PC-3 (cell line): ENCODE results near the gene HYOU1.

ENCODE experiments used
- EZH2 ChIP-seq: fragments of 300-600 bp; sonication (generic); IDR thresholded peaks from one replicate; pipeline ENCODE4 v1.6.1; 2017; ENCODE audit warnings: antibody characterized with exemption, mild to moderate bottlenecking, low read length; ENCODE audit not compliant: unreplicated experiment
- TF ChIP-seq, protein P1 (sequence below): fragments of 300-600 bp; sonication (generic); conservative IDR thresholded peaks from 2 replicates; pipeline ENCODE4 v1.5.1; 2017; ENCODE audit warnings: antibody characterized with exemption, low read depth, mild to moderate bottlenecking, low read length

DNA sequence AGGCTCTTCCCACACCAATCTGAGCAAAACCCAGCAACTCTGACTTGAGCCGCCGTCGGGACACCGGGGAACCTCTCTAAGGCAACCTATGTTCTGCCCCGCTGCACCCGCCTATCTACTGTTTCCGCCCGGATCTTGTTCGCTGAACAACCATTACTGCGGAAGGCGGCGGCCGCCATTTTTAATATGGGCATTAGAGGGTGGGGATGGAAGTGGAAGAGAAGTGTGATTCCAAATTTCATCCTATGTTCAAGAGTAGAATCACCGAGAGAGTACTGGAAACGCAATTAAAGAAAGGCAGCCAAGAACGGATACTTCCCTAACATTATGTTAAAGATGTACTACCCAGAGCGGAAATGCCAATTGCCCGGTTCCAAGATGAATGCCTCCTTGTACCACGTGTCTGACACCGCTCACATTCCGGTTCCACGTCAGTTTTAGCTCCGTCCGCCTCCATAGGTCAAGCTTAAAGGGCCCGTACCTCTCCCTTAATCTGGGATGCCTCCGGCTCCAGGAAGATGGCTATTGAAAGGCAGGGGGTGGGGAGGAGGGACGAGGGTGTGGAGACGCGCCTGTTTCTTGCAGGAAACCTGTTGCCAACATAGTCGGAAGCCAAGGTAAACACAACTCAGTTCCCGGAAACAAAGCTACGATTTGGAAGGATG is 44.9 kb upstream of the HYOU1 start, which contains the start of gene DPAGT1:
- TF ChIP-seq, protein P1, sequence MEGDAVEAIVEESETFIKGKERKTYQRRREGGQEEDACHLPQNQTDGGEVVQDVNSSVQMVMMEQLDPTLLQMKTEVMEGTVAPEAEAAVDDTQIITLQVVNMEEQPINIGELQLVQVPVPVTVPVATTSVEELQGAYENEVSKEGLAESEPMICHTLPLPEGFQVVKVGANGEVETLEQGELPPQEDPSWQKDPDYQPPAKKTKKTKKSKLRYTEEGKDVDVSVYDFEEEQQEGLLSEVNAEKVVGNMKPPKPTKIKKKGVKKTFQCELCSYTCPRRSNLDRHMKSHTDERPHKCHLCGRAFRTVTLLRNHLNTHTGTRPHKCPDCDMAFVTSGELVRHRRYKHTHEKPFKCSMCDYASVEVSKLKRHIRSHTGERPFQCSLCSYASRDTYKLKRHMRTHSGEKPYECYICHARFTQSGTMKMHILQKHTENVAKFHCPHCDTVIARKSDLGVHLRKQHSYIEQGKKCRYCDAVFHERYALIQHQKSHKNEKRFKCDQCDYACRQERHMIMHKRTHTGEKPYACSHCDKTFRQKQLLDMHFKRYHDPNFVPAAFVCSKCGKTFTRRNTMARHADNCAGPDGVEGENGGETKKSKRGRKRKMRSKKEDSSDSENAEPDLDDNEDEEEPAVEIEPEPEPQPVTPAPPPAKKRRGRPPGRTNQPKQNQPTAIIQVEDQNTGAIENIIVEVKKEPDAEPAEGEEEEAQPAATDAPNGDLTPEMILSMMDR = no peak
- no peak for TF ChIP-seq EZH2
